Thyroid gland (tissue), 4 donors: Measurements from ENCODE around the gene BRD3OS.

Experiments
- POLR2A ChIP-seq, 2 donors: fragments of 450-650 bp; IDR thresholded peaks; one replicate each; pipeline ENCODE4 v1.6.1; 2017; ENCODE audit warnings: antibody characterized with exemption in 2 of 2, mild to moderate bottlenecking in 2 of 2, moderate library complexity in 1 of 2
- TF ChIP-seq, protein P1 (sequence below), 6 experiments: fragments of 200-600 bp in 3 of 6; fragments of 450-650 bp in 3 of 6; sonication (generic) in 3 of 6; IDR thresholded peaks; one replicate each; pipeline ENCODE4 v1.5.1; 2016 to 2019; ENCODE audit warnings: antibody characterized with exemption in 6 of 6, mild to moderate bottlenecking in 2 of 6, inconsistent platforms in 1 of 6, moderate library complexity in 1 of 6

DNA sequence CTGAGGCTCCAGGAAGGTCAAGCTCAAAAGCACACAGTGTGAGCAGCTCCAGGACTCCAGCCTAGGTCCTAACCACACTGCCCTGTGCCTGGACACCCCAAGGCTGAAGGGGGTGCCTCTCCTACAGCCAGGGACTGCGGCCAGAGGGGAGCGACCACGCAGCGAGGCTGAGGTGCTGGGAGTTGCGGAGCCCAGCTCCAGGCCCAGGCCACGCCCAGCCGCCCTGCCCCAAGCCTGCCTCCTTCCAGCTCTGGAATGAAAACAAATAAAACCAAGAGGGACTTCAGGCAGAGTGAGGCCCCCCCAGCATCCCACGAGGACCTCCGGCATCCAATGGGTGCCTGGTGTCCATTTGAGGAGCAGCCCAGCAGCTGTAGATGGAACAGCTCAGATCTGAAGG lies 48.4 kb upstream of the BRD3OS start:
- TF ChIP-seq, protein P1, sequence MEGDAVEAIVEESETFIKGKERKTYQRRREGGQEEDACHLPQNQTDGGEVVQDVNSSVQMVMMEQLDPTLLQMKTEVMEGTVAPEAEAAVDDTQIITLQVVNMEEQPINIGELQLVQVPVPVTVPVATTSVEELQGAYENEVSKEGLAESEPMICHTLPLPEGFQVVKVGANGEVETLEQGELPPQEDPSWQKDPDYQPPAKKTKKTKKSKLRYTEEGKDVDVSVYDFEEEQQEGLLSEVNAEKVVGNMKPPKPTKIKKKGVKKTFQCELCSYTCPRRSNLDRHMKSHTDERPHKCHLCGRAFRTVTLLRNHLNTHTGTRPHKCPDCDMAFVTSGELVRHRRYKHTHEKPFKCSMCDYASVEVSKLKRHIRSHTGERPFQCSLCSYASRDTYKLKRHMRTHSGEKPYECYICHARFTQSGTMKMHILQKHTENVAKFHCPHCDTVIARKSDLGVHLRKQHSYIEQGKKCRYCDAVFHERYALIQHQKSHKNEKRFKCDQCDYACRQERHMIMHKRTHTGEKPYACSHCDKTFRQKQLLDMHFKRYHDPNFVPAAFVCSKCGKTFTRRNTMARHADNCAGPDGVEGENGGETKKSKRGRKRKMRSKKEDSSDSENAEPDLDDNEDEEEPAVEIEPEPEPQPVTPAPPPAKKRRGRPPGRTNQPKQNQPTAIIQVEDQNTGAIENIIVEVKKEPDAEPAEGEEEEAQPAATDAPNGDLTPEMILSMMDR (IDR thresholded peaks at IDR 0.05): no peak
- TF ChIP-seq POLR2A (IDR thresholded peaks at IDR 0.05): no peak
